ENCODE measurements around the gene HK1.

The HK1 gene

GRCh38 chr10:69285699-69286098 is 7.4 kb downstream of the HK1 start:
- Histone ChIP-seq H3K9me3 (ENCODE audit: control insufficient read depth, low read length) (no peaks in the 10 kb centered on the region), H3K27ac (no peak overlapping the region), H3K4me1 (no peaks in the 10 kb centered on the region), H3K4me2 (ENCODE audit: low read length) (no peak overlapping the region), H3K36me3 (ENCODE audit: control insufficient read depth, insufficient read depth, low read length) (no peaks in the 10 kb centered on the region), H3K9ac (no peak overlapping the region), H3K4me3 (ENCODE audit: low read depth, low read length) (no peak overlapping the region), H3K27me3 (ENCODE audit: control insufficient read depth, insufficient read depth, low read length) (no peaks in the 10 kb centered on the region), H3K79me2 (no peaks in the 10 kb centered on the region), H2AFZ (no peak overlapping the region)
- TF ChIP-seq CTCF (IDR thresholded peaks at IDR 0.05) = no peak

- Histone ChIP-seq H3K27me3 (ENCODE audit: control insufficient read depth, insufficient read depth, low read length) (no peaks in the 10 kb centered on the region), H3K27ac (no peak overlapping the region), H3K4me3 (ENCODE audit: low read depth, low read length) (no peak overlapping the region), H3K36me3 (ENCODE audit: control insufficient read depth, insufficient read depth, low read length) (no peaks in the 10 kb centered on the region), H3K4me2 (ENCODE audit: low read length) (no peak overlapping the region), H3K9me3 (ENCODE audit: control insufficient read depth, low read length) (no peaks in the 10 kb centered on the region), H3K79me2 (no peaks in the 10 kb centered on the region), H3K9ac (no peak overlapping the region), H3K4me1 (no peaks in the 10 kb centered on the region), H2AFZ (no peak overlapping the region)
- TF ChIP-seq CTCF (IDR thresholded peaks at IDR 0.05) = no peak
Observed at GRCh38 chr10:69287181-69287580, 8.9 kb downstream of the HK1 start.

GRCh38 chr10:69290993-69291392 is 12.7 kb downstream of the HK1 start:
- Histone ChIP-seq H3K9me3 (ENCODE audit: control insufficient read depth, low read length) (no peaks in the 10 kb centered on the region), H2AFZ (no peak overlapping the region), H3K4me2 (ENCODE audit: low read length) (no peak overlapping the region), H3K27me3 (ENCODE audit: control insufficient read depth, insufficient read depth, low read length) (no peaks in the 10 kb centered on the region), H3K9ac (no peak overlapping the region), H3K4me1 (no peaks in the 10 kb centered on the region), H3K4me3 (ENCODE audit: low read depth, low read length) (no peak overlapping the region), H3K27ac (no peak overlapping the region), H3K79me2 (no peaks in the 10 kb centered on the region), H3K36me3 (ENCODE audit: control insufficient read depth, insufficient read depth, low read length) (no peaks in the 10 kb centered on the region)
- TF ChIP-seq CTCF (IDR thresholded peaks at IDR 0.05) = no peak

GRCh38 chr10:69292459-69292858 is 14.2 kb downstream of the HK1 start:
- no peaks in the 10 kb centered on the region for H3K79me2 ChIP-seq
- no peaks in the 10 kb centered on the region for H3K27me3 ChIP-seq (ENCODE audit: control insufficient read depth, insufficient read depth, low read length)
- no peaks in the 10 kb centered on the region for H3K36me3 ChIP-seq (ENCODE audit: control insufficient read depth, insufficient read depth, low read length)
- H2AFZ ChIP-seq = no peak overlapping the region
- no peak for TF ChIP-seq CTCF (IDR thresholded peaks at IDR 0.05)
- H3K9me3 ChIP-seq (ENCODE audit: control insufficient read depth, low read length) = no peaks in the 10 kb centered on the region
- H3K4me3 ChIP-seq (ENCODE audit: low read depth, low read length) = no peak overlapping the region
- no peak overlapping the region for H3K27ac ChIP-seq
- H3K9ac ChIP-seq = no peak overlapping the region
- H3K4me2 ChIP-seq (ENCODE audit: low read length) = no peak overlapping the region
- no peaks in the 10 kb centered on the region for H3K4me1 ChIP-seq

GRCh38 chr10:69295027-69295636 is 16.8 kb downstream of the HK1 start:
- TF ChIP-seq CTCF (IDR thresholded peaks at IDR 0.05) = no peak
- H2AFZ ChIP-seq = no peak overlapping the region
- H3K79me2 ChIP-seq = no peaks in the 10 kb centered on the region
- H3K27ac ChIP-seq = no peak overlapping the region
- no peak overlapping the region for H3K4me3 ChIP-seq (ENCODE audit: low read depth, low read length)
- no peaks in the 10 kb centered on the region for H3K27me3 ChIP-seq (ENCODE audit: control insufficient read depth, insufficient read depth, low read length)
- H3K9me3 ChIP-seq (ENCODE audit: control insufficient read depth, low read length) = no peaks in the 10 kb centered on the region
- H3K9ac ChIP-seq = no peak overlapping the region
- no peaks in the 10 kb centered on the region for H3K4me1 ChIP-seq
- no peaks in the 10 kb centered on the region for H3K36me3 ChIP-seq (ENCODE audit: control insufficient read depth, insufficient read depth, low read length)
- no peak overlapping the region for H3K4me2 ChIP-seq (ENCODE audit: low read length)

All from parathyroid adenoma (tissue), 2 donors.